GM18517 (cell line): Measurements from ENCODE around the gene PIK3R1.
"Not testable (repeated sequence)": the region's sequence is repeated elsewhere in the genome, so short reads cannot be mapped to it uniquely, and the experiment has no call there.

ENCODE experiments used
- ATAC-seq: cut with Tn5 transposase; IDR thresholded peaks from one replicate; pipeline ENCODE4 v1.9.1; 2021; ENCODE audit warnings: mild to moderate bottlenecking, moderate library complexity; ENCODE audit not compliant: unreplicated experiment

PIK3R1 gene

DNA sequence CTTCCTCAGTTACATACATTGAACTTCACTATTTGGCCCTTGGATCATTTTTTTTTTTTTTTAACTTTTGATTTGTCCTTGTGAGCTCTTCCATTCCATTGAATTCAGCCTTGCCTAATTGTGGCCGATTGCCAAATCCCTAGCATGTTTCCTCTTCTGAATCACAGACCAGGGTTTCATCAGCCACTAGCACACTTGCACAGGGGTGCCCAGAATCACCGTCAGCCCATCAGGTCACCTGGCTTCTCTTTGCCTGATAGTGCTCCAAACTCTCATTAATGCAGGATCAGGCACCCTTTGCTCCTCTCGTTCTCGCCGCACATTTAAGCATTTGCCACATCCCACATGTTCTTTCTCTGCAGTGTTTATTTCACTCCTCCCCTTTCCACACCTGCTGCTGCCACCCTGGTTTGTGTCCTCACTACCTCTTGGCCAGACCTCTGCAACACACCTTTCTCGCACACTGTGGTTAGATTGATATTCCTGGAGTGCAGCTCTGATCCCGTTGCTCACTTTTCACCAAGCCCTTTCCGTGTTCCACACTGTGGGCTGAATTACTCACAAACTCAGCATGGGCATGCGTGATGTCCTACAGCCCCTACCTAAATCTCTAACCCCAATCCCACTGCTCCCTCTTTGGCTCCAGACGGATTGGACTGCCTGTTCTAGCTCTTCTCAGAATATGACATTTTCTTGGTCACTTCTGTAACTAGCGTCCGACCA lies 9.8 kb downstream of the PIK3R1 start:
- no peak for ATAC-seq

DNA sequence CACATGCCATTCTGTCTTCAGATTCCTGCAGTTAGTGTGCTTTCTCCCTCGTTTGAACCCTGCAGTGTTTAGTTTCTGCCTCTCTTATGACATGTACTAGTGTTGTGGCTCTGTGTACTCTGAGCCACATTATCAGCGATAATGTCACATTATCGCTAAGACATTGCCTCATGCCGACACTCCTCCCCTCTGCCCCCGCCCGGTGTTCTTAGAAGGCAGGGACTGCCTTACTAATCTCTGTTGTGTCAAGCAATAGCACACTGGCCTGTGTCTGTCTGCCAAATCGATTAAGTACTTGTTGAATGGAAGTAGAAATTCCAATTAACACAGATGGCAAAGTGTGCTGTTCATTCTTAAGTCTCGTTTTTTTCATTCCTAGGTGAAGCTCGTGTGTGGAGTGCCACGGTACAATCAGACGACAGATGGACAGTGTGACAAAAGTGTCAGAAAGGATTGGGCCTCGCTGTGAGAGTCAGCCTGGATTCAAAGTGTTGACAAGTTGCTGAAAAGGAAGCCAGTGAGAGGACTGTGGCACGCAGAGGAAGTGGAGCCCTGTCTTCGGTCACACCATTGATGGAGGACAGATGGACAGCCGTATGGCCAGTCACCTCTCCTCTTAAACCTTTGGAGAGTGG lies 10.5 kb downstream of the PIK3R1 start:
- ATAC-seq, result no peak

DNA sequence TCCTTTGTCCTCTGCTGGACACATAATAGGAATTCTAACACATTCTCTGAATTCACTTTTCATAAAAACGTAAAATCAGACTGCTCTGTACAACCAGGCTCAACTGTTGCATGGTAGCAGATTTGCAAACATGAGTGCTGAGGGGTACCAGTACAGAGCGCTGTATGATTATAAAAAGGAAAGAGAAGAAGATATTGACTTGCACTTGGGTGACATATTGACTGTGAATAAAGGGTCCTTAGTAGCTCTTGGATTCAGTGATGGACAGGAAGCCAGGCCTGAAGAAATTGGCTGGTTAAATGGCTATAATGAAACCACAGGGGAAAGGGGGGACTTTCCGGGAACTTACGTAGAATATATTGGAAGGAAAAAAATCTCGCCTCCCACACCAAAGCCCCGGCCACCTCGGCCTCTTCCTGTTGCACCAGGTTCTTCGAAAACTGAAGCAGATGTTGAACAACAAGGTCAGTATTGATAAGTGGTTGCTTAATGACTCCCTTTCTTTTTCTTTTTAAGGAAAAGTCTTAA lies 11.1 kb downstream of the PIK3R1 start:
- ATAC-seq, result no peak

DNA sequence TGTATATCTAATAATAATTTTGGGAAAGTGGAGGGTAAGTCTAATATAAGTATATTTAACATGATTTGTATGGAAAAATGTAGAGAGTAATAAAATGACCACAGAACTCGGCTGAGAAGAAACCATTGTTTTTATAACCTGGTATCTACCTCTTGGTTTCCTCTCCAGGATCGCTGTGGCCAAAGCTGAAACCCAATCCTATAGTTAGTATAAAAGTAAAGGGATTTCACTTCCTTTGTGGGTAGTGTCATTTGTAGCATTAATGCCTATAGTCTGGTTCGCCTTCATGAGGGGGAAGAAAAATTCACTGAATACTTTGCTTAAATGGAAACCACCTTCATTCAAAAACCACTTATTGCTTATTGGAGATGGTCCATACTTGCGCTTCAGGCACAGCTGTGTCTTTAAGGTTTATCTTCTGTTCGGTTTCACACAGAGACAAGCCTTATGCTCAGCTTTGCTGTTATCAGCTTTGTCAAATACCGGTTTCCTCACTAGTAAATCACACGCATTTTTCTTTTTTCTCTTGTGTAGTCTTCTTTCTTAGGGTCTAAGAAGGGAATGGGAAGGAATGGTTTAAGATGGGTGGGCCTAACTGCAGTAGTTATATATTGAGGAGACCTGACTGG lies 12.1 kb downstream of the PIK3R1 start:
- ATAC-seq, result no peak

DNA sequence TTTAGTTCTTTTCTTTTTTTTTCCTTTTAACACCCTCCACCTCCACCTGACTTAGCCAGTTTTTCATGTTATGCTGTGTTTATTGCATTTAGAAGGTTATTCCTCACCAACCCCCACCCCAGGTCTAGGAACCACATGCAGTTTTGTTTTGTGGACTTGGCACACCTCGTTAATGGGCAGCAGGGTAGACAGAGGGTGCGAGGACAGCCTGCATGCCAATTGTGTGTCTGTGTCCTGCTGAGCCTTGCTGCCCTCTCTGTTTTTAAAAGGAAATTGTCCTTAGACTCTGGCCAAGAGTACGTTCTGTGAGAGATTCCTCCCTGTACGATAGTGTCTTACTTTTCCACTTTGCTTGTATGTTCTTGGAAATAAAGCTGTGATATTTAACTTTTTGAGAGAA lies 13.9 kb downstream of the PIK3R1 start:
- no peak for ATAC-seq

DNA sequence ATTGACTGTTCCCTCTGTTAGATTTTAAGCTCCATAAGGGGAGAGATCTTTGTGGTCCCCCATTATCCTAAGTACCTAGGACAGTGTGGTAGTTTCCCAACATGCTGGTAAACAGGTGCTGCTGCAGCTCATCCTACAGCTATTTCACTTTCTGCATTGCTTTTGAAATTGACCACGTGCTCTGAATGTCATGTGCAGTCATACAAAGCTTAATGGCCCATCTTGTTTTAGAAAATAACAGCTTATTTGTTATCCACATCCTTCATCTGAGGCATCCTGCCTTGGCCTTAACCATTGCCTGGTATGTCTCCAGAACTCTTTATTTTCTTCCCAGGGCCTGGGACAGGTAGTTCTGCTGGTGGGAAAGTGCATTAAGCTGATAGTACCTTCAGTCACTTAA lies 14.7 kb downstream of the PIK3R1 start:
- no peak for ATAC-seq

DNA sequence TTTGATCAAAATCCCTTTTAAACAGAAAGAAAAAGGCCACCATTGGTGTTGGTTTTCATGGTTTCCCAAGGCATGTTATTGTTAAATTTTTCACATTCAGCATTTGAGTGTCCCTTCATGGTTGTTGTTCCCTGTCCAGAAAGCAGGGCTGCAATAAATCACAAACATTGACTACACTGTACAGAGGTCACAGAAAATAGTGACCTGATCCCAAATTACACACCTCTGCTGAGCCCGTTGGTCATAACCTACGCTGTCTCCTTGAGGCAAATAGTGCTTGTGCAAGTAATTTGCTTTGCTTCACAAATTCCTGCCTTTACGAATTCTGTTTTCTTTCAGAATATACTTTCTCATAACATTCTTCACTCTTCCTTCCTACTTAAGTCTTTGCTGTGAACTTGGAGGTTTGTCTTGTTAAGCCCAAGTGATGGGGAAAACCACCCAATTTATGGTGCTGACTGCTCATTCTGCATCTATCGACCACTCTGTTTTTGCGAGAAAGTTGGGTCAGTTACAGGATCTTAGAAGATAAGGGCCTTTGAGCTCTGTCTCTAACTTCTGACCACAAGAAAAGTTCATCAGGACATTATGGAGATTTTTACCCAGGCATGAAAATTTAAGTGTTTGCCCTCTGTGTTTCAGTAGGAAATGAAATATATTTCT lies 16.0 kb downstream of the PIK3R1 start:
- ATAC-seq, result no peak

DNA sequence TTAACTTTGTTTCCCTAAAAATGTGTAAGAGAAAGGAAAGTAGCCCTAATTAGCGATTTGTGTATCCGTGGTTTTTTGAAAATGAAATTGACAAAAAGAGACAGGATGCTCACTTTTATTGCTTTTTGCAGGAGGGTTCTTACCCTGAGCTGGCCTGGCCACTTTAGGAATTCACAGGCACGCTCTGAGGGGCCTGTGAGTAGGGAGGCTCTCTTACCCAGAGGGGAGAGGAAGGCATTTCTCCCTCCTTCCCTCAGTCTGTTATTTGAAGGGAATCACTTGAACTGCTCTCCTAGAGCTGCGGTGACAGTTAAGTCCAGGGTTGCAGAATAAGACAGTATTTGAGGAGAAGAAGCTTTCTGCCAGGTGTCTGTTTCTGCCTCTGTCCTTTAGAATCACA lies 16.7 kb downstream of the PIK3R1 start:
- ATAC-seq, result no peak

DNA sequence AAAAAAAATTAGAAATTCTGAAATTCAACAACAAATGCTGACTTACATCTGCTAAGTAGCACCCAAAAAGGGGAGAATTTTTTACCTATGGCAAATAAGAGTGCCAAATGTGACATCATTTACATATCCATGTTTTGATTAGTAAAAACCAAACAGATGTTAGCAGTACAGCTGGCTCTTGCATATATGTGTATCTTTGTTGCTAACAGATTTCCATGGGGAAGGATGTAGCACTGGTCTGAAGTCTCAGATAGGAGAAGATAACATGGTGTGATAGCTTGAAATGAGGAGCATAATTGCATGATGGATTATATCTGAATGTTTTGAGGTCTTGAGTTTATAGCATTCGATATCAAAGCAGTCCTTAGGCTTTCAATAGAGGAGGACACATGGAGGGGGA lies 17.5 kb downstream of the PIK3R1 start:
- no peak for ATAC-seq

DNA sequence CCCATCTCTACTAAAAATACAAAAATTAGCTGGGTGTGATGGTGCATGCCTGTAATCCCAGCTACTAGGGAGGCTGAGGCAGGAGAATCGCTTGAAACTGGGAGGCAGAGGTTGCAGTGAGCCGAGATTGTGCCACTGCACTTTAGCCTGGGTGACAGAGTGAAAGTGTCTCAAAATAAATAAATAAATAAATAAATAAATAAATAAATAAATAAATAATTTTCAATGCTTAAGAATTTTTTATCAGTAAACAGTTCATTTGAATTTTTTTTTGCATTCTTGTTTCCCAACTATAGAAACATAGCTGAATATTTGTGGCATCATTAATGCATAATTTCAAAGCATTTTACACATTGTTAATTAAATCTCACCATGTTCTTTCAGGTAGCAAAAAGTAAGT lies 19.7 kb downstream of the PIK3R1 start:
- ATAC-seq, result not testable (repeated sequence)

DNA sequence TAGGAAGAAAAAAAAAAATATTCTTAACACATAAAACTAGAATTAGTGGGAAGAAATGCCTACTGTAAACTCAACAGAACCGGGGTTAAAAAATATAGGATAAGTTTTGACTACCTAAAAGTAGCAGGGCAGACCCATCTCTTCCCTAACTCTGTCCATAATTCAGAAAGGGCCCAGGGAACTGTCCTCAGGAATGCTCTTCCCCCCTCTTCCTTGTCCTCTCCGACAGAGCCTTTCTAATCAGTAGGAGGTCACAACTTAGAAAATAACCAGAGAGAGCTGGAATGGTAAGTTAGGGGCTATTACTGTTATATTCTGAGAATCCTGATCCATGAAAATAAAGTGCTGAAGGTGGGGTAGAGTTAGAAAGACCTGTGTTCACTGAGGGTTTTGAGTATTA lies 22.2 kb downstream of the PIK3R1 start:
- no peak for ATAC-seq

DNA sequence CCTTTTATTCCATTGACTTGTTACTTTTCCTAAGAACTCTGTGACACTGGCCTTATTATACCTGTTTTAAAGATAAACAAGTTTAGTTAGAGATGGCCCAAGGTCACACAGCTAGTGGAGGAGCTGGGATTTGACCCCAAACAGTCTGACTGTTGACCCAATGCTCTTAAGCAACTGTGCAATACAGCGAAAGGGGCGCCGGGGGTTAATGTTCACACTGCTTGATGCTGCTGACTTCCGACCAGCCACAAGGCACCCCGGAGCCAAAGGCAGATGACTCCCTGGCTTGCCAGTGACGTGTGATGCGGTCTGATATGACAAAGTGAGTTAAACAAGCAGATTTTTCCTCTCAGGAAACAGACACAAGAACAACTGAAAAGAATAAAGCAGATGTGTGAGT lies 23.9 kb downstream of the PIK3R1 start:
- ATAC-seq, result peak; percentile 88

DNA sequence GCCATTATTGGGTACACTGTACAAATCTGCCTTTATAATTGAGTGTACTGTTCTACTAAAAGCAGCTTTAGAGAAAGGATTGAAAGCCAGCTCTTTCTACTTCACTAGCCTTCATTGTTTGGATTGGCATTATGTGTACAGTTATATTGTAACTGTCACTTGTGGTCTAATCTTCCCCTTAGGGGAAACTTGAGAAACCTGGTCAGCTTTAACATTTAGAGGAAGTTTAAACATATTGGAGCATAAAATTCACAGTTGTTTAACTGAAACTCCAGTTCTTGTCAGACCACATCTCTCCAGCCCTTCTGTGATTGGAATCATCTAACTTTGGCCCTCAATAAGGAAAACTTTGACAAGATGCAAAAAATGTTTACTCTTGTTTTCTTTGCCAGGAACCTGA lies 24.6 kb downstream of the PIK3R1 start:
- peak; percentile 68 for ATAC-seq

DNA sequence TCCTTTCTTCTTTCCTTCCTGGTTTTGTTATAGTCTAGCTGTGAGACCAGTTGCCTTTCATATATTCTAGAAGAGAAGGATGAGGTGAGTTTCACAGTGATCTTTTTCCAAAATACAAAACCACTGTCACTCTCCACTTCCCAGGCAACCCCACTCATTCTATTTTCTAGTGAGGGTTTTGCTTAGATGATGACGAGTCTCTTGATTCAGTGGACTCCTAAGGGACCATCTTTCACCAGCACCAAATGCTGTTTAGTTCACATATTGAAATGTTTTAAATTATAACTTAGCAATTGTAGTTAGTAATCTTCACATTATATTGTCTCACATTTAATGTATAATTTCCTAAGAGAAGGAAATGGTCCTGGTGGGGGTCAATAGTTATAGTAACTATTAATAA lies 25.2 kb downstream of the PIK3R1 start:
- no peak for ATAC-seq

DNA sequence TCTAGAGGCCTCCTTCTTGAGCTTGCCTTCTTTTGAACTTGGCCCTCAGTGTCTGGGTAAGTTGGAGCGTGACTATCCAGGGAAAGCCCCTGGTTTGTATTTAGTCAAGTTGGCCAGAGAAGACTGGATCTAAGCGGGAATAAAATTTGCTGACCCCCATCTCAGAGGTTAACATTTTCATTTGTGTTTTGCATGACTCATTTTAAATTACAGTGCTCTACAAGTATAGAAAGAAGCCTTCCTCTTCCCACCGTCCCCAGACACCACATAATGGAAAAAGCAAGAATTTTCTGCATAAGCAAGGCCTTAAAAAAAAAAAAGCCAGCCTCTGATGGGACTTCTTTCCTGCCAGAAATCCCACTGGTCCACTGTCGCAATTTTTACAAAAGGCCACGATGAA lies 27.2 kb downstream of the PIK3R1 start:
- no peak for ATAC-seq

DNA sequence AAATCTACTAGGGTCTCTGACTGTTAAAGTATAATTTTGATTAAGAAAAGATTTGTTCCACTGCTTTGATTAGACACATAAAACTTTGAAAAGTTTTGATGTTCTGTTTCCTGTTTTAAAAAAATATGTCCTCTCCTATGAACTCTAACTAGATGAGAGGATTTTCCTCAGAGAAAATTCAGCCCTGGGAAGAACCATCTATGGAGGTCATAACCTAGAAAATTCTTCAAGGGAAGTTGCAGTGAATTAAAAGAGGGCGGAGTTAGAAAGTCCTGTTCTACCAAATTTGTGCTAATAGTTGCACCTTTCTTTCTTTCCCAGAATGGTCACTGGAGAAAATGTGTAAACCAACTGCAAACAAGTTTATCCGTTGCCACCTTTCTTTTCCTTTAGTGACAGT lies 27.7 kb downstream of the PIK3R1 start:
- ATAC-seq, result no peak

DNA sequence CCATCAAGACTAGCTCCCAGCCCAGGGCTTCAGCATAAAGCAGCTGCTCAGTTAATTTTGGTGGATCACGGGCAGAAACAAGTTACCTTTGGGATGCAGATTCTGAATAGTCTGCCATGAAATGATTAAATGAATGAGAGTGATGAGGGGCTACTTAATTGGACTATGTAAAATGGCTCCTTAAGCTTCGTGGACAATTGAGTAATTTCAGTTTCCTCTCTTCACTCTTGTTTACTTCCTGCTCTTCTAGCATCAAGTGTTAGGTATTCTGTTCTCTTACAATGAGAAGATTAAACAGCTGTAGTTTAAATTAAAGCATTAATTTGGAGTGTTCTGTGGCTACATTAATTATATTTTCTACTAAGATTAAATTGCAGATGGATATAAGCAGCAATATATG lies 28.1 kb downstream of the PIK3R1 start:
- no peak for ATAC-seq

DNA sequence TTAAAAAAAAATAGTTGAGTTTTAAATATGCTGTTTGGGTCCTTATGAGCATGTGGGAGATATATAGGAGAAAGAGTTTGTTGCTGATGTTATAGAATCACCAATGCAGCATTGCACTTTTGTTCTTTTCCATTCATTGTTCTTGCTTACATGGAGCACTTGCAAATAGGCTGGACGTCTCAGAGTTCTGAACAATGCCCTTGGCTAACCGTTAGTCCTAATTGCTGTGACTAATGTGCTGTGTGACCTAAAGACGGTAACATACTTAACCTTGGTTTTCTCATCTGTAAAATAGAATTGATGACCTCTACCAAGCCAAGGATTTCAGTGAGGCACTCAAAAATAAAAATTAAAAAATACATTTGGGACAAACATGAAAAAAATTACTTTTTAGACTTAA lies 29.8 kb downstream of the PIK3R1 start:
- no peak for ATAC-seq

DNA sequence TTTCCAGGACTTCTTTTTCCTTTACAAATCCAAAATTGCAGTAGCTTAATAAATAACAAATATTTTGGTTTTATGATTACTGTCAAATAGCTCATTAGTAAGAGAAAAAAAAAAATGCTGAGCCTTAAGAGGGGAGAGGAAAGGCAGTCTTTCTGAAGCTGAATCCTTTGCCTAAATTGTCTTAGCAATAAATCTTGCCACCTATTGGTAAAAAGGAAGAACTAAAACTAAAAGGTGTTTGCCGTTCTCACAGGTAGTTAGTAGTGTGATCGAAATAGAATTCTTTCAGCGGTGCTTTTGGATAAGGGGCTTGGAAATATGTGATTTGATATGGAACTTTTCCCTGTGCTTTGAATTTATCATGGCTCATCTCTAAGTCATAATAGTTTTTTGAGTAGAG lies 31.2 kb downstream of the PIK3R1 start:
- no peak for ATAC-seq

DNA sequence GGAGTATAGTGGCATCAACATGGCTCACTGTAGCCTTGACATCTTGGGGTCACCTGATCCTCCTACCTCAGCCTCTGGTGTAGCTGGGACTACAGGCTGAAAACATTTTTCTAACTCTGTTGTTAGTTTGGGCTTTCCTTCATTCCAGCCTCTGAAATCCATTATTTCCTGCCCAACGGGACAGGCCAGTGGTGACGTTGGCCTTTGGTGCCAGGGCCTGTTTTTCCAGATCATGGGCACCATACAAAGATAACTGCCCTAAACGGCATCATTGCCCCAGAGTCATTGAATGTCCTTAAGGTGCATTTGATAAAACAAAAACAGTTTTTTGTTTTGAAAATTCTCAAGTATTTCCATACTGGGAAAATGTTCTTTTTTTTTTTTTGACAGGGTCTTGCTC lies 32.1 kb downstream of the PIK3R1 start:
- ATAC-seq, result no peak

DNA sequence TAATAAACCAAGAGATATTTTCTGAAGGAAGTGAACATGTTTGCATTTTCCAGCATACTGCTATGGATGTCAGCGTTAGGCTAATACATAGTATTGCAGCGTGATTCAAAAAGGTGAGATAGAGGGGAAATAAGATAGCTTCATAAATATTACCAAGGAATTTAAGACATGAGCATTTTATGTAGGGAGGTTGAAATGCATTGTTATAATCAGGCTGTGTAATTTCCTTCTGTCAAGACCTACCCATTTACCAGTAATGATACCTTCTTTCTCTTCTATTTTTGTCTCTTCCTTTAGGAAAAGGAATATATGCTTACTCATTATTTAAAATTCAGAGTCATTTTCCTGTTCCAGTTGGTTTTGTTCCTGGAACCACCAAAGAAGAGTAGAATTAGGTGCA lies 33.3 kb downstream of the PIK3R1 start:
- ATAC-seq, result no peak

DNA sequence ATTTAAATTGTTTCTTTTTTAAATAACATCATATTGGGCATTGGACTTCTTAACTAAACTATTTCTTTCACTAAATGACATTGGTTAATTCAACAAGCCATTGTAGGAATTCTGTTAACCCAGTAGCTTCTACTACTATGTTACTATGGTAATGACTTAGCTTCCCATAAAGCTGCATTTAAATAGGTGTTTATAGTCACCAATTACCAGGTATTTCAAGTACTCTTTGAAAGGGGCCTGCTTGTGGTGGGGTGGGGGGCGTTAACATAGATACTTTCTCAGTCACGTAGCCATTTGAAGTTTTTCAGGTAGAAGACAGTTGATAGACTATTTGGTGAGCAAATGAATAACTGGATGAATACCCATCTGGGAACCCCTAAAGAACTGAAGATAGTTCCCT lies 34.0 kb downstream of the PIK3R1 start:
- no peak for ATAC-seq
